ENCODE results near the gene ADAM33. TPM values are rescaled to one million over a fixed set of nuclear protein-coding genes. Genes with fewer than 3 reads are reported as not detected.

ADAM33 gene
- total and polyA plus RNA-seq, 2 of the 13 experiments (the other 11 are each of a cell fraction or from before 2014, with no cell fraction given) = not detected

- no peak for FAIRE-seq
- DNase-seq (ENCODE audit: low spot score) = no peak
- intact Hi-C loops (cut with micrococcal nuclease; ENCODE audit: unreplicated experiment) (no loop called here), in situ Hi-C loops (cut with HindIII; ENCODE audit: extremely low pct_ligation_motif_present, low pct_unique_long_range_greater_than_20kb) (no loop called here)
- POLR2A ChIA-PET = no interaction called here
- H3K9ac ChIP-seq (ENCODE audit: insufficient read depth, low read depth, low read length) = no peak overlapping the region
- 0 out of 2 replicates have a peak, but pooled peaks cover 9% of the 10 kb centered on the region for H3K4me1 ChIP-seq (ENCODE audit: insufficient read depth, low read length)
- no peak overlapping the region for H3K4me2 ChIP-seq (ENCODE audit: low read depth, low read length)
- CTCF ChIA-PET (ENCODE audit: low intra/inter-chr PET ratio, low total read pairs) = no interaction called here
- no TSS peak for BruUV-seq (replicated peaks)
- TF ChIP-seq, protein P1, sequence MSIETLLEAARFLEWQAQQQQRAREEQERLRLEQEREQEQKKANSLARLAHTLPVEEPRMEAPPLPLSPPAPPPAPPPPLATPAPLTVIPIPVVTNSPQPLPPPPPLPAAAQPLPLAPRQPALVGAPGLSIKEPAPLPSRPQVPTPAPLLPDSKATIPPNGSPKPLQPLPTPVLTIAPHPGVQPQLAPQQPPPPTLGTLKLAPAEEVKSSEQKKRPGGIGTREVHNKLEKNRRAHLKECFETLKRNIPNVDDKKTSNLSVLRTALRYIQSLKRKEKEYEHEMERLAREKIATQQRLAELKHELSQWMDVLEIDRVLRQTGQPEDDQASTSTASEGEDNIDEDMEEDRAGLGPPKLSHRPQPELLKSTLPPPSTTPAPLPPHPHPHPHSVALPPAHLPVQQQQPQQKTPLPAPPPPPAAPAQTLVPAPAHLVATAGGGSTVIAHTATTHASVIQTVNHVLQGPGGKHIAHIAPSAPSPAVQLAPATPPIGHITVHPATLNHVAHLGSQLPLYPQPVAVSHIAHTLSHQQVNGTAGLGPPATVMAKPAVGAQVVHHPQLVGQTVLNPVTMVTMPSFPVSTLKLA (IDR thresholded peaks at IDR 0.05) = peak; percentile 22; the same call in 1 of the 2 replicates
- TF ChIP-seq RNF2 (conservative IDR thresholded peaks at IDR 0.05; ENCODE audit: low read depth) (no peak), MYC (CRISPR knock-in tag; IDR thresholded peaks at IDR 0.05; ENCODE audit: borderline replicate concordance) (no peak), KDM1A (CRISPR knock-in tag; IDR thresholded peaks at IDR 0.05) (no peak)
- TF ChIP-seq, protein P2, sequence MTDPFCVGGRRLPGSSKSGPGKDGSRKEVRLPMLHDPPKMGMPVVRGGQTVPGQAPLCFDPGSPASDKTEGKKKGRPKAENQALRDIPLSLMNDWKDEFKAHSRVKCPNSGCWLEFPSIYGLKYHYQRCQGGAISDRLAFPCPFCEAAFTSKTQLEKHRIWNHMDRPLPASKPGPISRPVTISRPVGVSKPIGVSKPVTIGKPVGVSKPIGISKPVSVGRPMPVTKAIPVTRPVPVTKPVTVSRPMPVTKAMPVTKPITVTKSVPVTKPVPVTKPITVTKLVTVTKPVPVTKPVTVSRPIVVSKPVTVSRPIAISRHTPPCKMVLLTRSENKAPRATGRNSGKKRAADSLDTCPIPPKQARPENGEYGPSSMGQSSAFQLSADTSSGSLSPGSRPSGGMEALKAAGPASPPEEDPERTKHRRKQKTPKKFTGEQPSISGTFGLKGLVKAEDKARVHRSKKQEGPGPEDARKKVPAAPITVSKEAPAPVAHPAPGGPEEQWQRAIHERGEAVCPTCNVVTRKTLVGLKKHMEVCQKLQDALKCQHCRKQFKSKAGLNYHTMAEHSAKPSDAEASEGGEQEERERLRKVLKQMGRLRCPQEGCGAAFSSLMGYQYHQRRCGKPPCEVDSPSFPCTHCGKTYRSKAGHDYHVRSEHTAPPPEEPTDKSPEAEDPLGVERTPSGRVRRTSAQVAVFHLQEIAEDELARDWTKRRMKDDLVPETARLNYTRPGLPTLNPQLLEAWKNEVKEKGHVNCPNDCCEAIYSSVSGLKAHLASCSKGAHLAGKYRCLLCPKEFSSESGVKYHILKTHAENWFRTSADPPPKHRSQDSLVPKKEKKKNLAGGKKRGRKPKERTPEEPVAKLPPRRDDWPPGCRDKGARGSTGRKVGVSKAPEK (CRISPR knock-in tag; IDR thresholded peaks at IDR 0.05; ENCODE audit: borderline replicate concordance) = no peak
- H3K4me3 ChIP-seq (replicated peaks in 1 of 3; ENCODE audit: insufficient read depth in 1 of 3, low read depth in 2 of 3, low read length in 3 of 3) = no peak overlapping the region
- no peaks in the 10 kb centered on the region for H4K20me1 ChIP-seq (ENCODE audit: insufficient read depth, low read length)
- no peak overlapping the region for H3K27ac ChIP-seq (ENCODE audit: extremely low read length, insufficient read depth, low read length)
- no peaks in the 10 kb centered on the region for H3K9me3 ChIP-seq (ENCODE audit: low read length)
- H3K27me3 ChIP-seq (ENCODE audit: control insufficient read depth in 1 of 2, insufficient read depth in 2 of 2, low read length in 2 of 2) = peaks cover 38 to 81% of the 10 kb centered on the region in 2 experiments
- H3K36me3 ChIP-seq (replicated peaks in 1 of 2; ENCODE audit: control insufficient read depth in 1 of 2, insufficient read depth in 2 of 2, low read length in 2 of 2) = no peaks in the 10 kb centered on the region
- no peak overlapping the region for H2AFZ ChIP-seq (ENCODE audit: low read length)
- ATAC-seq = peak; percentile 8
- WGBS (ENCODE audit: low lambda C conversion rate) = 40% methylated on average over 9 of the region's 15 CpGs
- no peaks in the 10 kb centered on the region for H3K79me2 ChIP-seq (ENCODE audit: insufficient read depth, low read length)
Measured at GRCh38 chr20:3680701-3681351, 984 bp downstream of the ADAM33 start.
